IPS-18c (cell line): ENCODE results near the gene BAX.
A peak's percentile ranks its signal among the peaks of the same experiment; 100 is the strongest.
"Not testable (repeated sequence)": the region's sequence is repeated elsewhere in the genome, so short reads cannot be mapped to it uniquely, and the experiment has no call there.

Experiments used
- H3K4me3 ChIP-seq: 2 replicates; pipeline ENCODE4 v1.7.0; 2013; ENCODE audit warnings: low read depth, mild to moderate bottlenecking, low read length, moderate library complexity; ENCODE audit not compliant: insufficient read depth
- H3K9me3 ChIP-seq: one replicate; pipeline ENCODE4 v1.6.1; 2013; ENCODE audit warnings: mild to moderate bottlenecking, low read length, moderate library complexity; ENCODE audit not compliant: control insufficient read depth, insufficient read depth

The BAX gene

GRCh38 chr19:48925890-48926289 is 28.8 kb upstream of the BAX start:
- not testable (repeated sequence) for H3K4me3 ChIP-seq

GRCh38 chr19:48926909-48927308 is 27.8 kb upstream of the BAX start:
- Histone ChIP-seq H3K4me3 (no peak overlapping the region), H3K9me3 (no peaks in the 10 kb centered on the region)

More at GRCh38 chr19:48925890-48926289, 28.8 kb upstream of the BAX start:
- not testable (repeated sequence) for H3K9me3 ChIP-seq

GRCh38 chr19:48927692-48928091 is 27.0 kb upstream of the BAX start:
- H3K9me3 ChIP-seq, H3K4me3 ChIP-seq: not testable (repeated sequence)

- Histone ChIP-seq H3K4me3 (no peak overlapping the region), H3K9me3 (no peaks in the 10 kb centered on the region)
Measured at GRCh38 chr19:48928164-48929025, 26.3 kb upstream of the BAX start.

GRCh38 chr19:48933382-48933932 is 21.2 kb upstream of the BAX start, which contains the start of gene DHDH:
Gene DHDH, plus strand, starts transcription at chr19:48933699. Its CDS starts 23 bp downstream, at chr19:48933722.
- peak within 1 kb of the TSS; percentile 60 for H3K4me3 ChIP-seq

GRCh38 chr19:48934837-48935236 is 19.8 kb upstream of the BAX start:
- Histone ChIP-seq H3K4me3 (no peak overlapping the region), H3K9me3 (no peaks in the 10 kb centered on the region)

More at GRCh38 chr19:48933382-48933932, 21.2 kb upstream of the BAX start, which contains the start of gene DHDH:
- H3K9me3 ChIP-seq = no peaks in the 10 kb centered on the region

- Histone ChIP-seq H3K9me3 (peaks cover 3% of the 10 kb centered on the region), H3K4me3 (no peak overlapping the region)
Measured at GRCh38 chr19:48935864-48936263, 18.8 kb upstream of the BAX start.

- Histone ChIP-seq H3K9me3 (peaks cover 3% of the 10 kb centered on the region), H3K4me3 (no peak overlapping the region)
Measured at GRCh38 chr19:48938256-48938655, 16.4 kb upstream of the BAX start.

- H3K4me3 ChIP-seq = no peak overlapping the region
- peaks cover 3% of the 10 kb centered on the region for H3K9me3 ChIP-seq
Measured at GRCh38 chr19:48940902-48941301, 13.8 kb upstream of the BAX start.

GRCh38 chr19:48943081-48943480 is 11.6 kb upstream of the BAX start:
- H3K9me3 ChIP-seq = peaks cover 3% of the 10 kb centered on the region
- H3K4me3 ChIP-seq = no peak overlapping the region

GRCh38 chr19:48945415-48945814 is 9.3 kb upstream of the BAX start:
- peaks cover 3% of the 10 kb centered on the region for H3K9me3 ChIP-seq

GRCh38 chr19:48945817-48946216 is 8.9 kb upstream of the BAX start:
- Histone ChIP-seq H3K4me3 (no peak overlapping the region), H3K9me3 (peaks cover under 1% of the 10 kb centered on the region)

More at GRCh38 chr19:48945415-48945814, 9.3 kb upstream of the BAX start:
- no peak overlapping the region for H3K4me3 ChIP-seq

GRCh38 chr19:48946463-48947257 is 8.0 kb upstream of the BAX start:
- no peaks in the 10 kb centered on the region for H3K9me3 ChIP-seq
- H3K4me3 ChIP-seq = no peak overlapping the region

GRCh38 chr19:48947258-48947542 is 7.5 kb upstream of the BAX start:
- no peaks in the 10 kb centered on the region for H3K9me3 ChIP-seq
- no peak overlapping the region for H3K4me3 ChIP-seq

GRCh38 chr19:48950159-48950558 is 4.5 kb upstream of the BAX start:
- Histone ChIP-seq H3K9me3 (no peaks in the 10 kb centered on the region), H3K4me3 (no peak overlapping the region)

- Histone ChIP-seq H3K4me3 (no peak overlapping the region), H3K9me3 (no peaks in the 10 kb centered on the region)
Measured at GRCh38 chr19:48950830-48951519, 3.7 kb upstream of the BAX start.

GRCh38 chr19:48953141-48953540 is 1.5 kb upstream of the BAX start:
- H3K9me3 ChIP-seq = no peaks in the 10 kb centered on the region
- no peak overlapping the region for H3K4me3 ChIP-seq
